ENCODE measurements around the gene FBN3. TPM values are rescaled to one million over a fixed set of nuclear protein-coding genes. Genes with fewer than 3 reads are reported as not detected.

Gene FBN3
- polyA plus RNA-seq, 1 donor from 2014 or later, result 52.7 TPM

DNA sequence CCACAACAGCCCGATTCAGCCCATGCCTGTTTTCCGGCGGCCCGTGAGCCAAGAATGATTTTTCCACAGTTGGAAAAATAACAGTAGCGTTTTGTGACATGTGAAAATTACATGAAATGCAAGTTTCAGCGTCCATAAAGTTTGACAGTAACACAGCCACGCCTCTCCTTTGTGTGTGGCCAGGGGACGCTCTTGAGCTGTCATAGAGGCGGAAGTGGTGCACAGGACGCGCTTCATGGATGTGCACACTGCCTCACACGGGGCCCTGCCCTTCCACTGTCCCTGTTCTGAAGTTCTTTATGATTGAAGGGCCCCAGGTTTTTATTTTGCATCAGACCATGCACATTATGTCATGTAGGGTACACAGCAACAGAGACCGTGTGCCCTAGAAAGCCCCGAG, 131.6 kb downstream of the FBN3 start:
- Histone ChIP-seq H3K27me3 (ENCODE audit: insufficient read depth, low read depth, low read length) (no peaks in the 10 kb centered on the region), H2AFZ (ENCODE audit: low read depth, low read length) (no peak overlapping the region), H3F3A (ENCODE audit: insufficient read depth, low read length, poor library complexity, severe bottlenecking) (no peaks in the 10 kb centered on the region), H3K4me3 (ENCODE audit: low read length) (no peak overlapping the region), H3K9me3 (ENCODE audit: low read length) (no peaks in the 10 kb centered on the region), H3K9me2 (ENCODE audit: insufficient read depth, low read length) (no peaks in the 10 kb centered on the region), H3K9ac (ENCODE audit: low read length) (no peak overlapping the region), H3K27ac (ENCODE audit: low read length) (no peak overlapping the region), H4K20me1 (ENCODE audit: insufficient read depth) (no peaks in the 10 kb centered on the region), H3K4me2 (ENCODE audit: low read length) (no peak overlapping the region), H3K79me2 (replicated peaks; ENCODE audit: insufficient read depth, low read length) (no peaks in the 10 kb centered on the region), H3K36me3 (ENCODE audit: insufficient read depth, low read length) (no peaks in the 10 kb centered on the region)
- no peak for TF ChIP-seq POLR2AphosphoS5 (IDR thresholded peaks at IDR 0.05)
- TF ChIP-seq EP300 (conservative IDR thresholded peaks at IDR 0.05; ENCODE audit: poor library complexity, severe bottlenecking), result no peak
- TF ChIP-seq TAF1 (IDR thresholded peaks at IDR 0.05; ENCODE audit: low read depth), result no peak
- TF ChIP-seq, protein P1, sequence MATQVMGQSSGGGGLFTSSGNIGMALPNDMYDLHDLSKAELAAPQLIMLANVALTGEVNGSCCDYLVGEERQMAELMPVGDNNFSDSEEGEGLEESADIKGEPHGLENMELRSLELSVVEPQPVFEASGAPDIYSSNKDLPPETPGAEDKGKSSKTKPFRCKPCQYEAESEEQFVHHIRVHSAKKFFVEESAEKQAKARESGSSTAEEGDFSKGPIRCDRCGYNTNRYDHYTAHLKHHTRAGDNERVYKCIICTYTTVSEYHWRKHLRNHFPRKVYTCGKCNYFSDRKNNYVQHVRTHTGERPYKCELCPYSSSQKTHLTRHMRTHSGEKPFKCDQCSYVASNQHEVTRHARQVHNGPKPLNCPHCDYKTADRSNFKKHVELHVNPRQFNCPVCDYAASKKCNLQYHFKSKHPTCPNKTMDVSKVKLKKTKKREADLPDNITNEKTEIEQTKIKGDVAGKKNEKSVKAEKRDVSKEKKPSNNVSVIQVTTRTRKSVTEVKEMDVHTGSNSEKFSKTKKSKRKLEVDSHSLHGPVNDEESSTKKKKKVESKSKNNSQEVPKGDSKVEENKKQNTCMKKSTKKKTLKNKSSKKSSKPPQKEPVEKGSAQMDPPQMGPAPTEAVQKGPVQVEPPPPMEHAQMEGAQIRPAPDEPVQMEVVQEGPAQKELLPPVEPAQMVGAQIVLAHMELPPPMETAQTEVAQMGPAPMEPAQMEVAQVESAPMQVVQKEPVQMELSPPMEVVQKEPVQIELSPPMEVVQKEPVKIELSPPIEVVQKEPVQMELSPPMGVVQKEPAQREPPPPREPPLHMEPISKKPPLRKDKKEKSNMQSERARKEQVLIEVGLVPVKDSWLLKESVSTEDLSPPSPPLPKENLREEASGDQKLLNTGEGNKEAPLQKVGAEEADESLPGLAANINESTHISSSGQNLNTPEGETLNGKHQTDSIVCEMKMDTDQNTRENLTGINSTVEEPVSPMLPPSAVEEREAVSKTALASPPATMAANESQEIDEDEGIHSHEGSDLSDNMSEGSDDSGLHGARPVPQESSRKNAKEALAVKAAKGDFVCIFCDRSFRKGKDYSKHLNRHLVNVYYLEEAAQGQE (IDR thresholded peaks at IDR 0.05; ENCODE audit: borderline replicate concordance), result no peak
- TF ChIP-seq, protein P2, sequence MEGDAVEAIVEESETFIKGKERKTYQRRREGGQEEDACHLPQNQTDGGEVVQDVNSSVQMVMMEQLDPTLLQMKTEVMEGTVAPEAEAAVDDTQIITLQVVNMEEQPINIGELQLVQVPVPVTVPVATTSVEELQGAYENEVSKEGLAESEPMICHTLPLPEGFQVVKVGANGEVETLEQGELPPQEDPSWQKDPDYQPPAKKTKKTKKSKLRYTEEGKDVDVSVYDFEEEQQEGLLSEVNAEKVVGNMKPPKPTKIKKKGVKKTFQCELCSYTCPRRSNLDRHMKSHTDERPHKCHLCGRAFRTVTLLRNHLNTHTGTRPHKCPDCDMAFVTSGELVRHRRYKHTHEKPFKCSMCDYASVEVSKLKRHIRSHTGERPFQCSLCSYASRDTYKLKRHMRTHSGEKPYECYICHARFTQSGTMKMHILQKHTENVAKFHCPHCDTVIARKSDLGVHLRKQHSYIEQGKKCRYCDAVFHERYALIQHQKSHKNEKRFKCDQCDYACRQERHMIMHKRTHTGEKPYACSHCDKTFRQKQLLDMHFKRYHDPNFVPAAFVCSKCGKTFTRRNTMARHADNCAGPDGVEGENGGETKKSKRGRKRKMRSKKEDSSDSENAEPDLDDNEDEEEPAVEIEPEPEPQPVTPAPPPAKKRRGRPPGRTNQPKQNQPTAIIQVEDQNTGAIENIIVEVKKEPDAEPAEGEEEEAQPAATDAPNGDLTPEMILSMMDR (IDR thresholded peaks at IDR 0.05; ENCODE audit: poor library complexity, severe bottlenecking), result no peak
- no peak for TF ChIP-seq MXI1 (conservative IDR thresholded peaks at IDR 0.05; ENCODE audit: poor library complexity, severe bottlenecking)
- TF ChIP-seq RAD21 (conservative IDR thresholded peaks at IDR 0.05), result no peak
- TF ChIP-seq SMC3 (conservative IDR thresholded peaks at IDR 0.05; ENCODE audit: poor library complexity), result no peak

Other genes starting within 250 kb of the FBN3 start
- gene MAP2K7, start 245.7 kb downstream of the FBN3 start, polyA plus RNA-seq, result 9.2 and 13.4 TPM in 2 replicates
- gene TGFBR3L, start 234.8 kb downstream of the FBN3 start, polyA plus RNA-seq, result not detected in 2 replicates
- gene SNAPC2, start 229.3 kb downstream of the FBN3 start, polyA plus RNA-seq, result 12.8 and 13.2 TPM in 2 replicates
- 24.7 and 34.1 TPM in 2 replicates for gene CTXN1, start 223.5 kb downstream of the FBN3 start, polyA plus RNA-seq
- 48.3 and 56.7 TPM in 2 replicates for gene TIMM44, start 205.9 kb downstream of the FBN3 start, polyA plus RNA-seq
- gene ELAVL1, start 144.0 kb downstream of the FBN3 start, polyA plus RNA-seq, result 18.4 and 19.1 TPM in 2 replicates
- 1.9 and 2.4 TPM in 2 replicates for gene CCL25, start 96.8 kb downstream of the FBN3 start, polyA plus RNA-seq
- 55.5 and 59.3 TPM in 2 replicates for gene CERS4, start 59.8 kb upstream of the FBN3 start, polyA plus RNA-seq
- 89.6 and 98.2 TPM in 2 replicates for gene CD320, start 158.8 kb upstream of the FBN3 start, polyA plus RNA-seq
- gene NDUFA7, start 171.8 kb upstream of the FBN3 start, polyA plus RNA-seq, result 37.3 and 48.0 TPM in 2 replicates
- gene RPS28, start 171.9 kb upstream of the FBN3 start, polyA plus RNA-seq, result 192 and 196 TPM in 2 replicates
- 1.0 and 2.8 TPM in 2 replicates for gene KANK3, start 193.7 kb upstream of the FBN3 start, polyA plus RNA-seq
- not detected in 2 replicates for gene ANGPTL4, start 214.6 kb upstream of the FBN3 start, polyA plus RNA-seq
- gene RAB11B, start 240.8 kb upstream of the FBN3 start, polyA plus RNA-seq, result 71.1 and 84.2 TPM in 2 replicates

Data from neural cell (in vitro differentiated cells).